Measurements from ENCODE around the gene INSR. TPM values are rescaled to one million over a fixed set of nuclear protein-coding genes. Genes with fewer than 3 reads are reported as not detected.

The INSR gene
- total RNA-seq, 1 experiment from 2014 or later, result 13.7 TPM

- POLR2A ChIA-PET (ENCODE audit: unreplicated experiment), result no interaction called here
Observed at GRCh38 chr19:7257148-7258040, 36.8 kb downstream of the INSR start.

GRCh38 chr19:7255631-7256030 lies 38.6 kb downstream of the INSR start:
- H3K4me2 ChIP-seq (ENCODE audit: low read length), result no peak overlapping the region
- H4K20me1 ChIP-seq (ENCODE audit: low read length), result no peaks in the 10 kb centered on the region
- H3K9me3 ChIP-seq (ENCODE audit: low read length), result no peaks in the 10 kb centered on the region
- intact Hi-C loops (cut with micrococcal nuclease), result no loop called here
- POLR2A ChIA-PET (ENCODE audit: unreplicated experiment), result no interaction called here
- H3K27ac ChIP-seq (ENCODE audit: low read length), result no peak overlapping the region
- H3K27me3 ChIP-seq (ENCODE audit: low read length), result no peaks in the 10 kb centered on the region
- no peaks in the 10 kb centered on the region for H3K36me3 ChIP-seq (ENCODE audit: low read depth, low read length)
- no peak for TF ChIP-seq CTCF (conservative IDR thresholded peaks at IDR 0.05; ENCODE audit: low read depth, low read length)
- no peak for TF ChIP-seq EZH2phosphoT487 (IDR thresholded peaks at IDR 0.05; ENCODE audit: borderline replicate concordance, low read length)
- TF ChIP-seq EZH2 (IDR thresholded peaks at IDR 0.05; ENCODE audit: low read length, unreplicated experiment), result no peak
- CTCF ChIA-PET, result no interaction called here
- H3K4me3 ChIP-seq (ENCODE audit: low read length), result no peak overlapping the region
- no peak overlapping the region for H2AFZ ChIP-seq (ENCODE audit: low read length)
- no peak overlapping the region for H3K9ac ChIP-seq (ENCODE audit: low read length)
- no peaks in the 10 kb centered on the region for H3F3A ChIP-seq (ENCODE audit: low read length, unreplicated experiment)
- BruUV-seq (replicated peaks), result no TSS peak
- H3K9me2 ChIP-seq (replicated peaks; ENCODE audit: low read length), result no peaks in the 10 kb centered on the region
- H3K79me2 ChIP-seq (ENCODE audit: low read length), result no peaks in the 10 kb centered on the region
- ATAC-seq, result no peak
- DNase-seq, result no peak
- peaks cover 7% of the 10 kb centered on the region; the same call in 1 of the 2 replicates for H3K4me1 ChIP-seq (ENCODE audit: insufficient read depth, low read length)

More at GRCh38 chr19:7257148-7258040, 36.8 kb downstream of the INSR start:
- H3K9me2 ChIP-seq (replicated peaks; ENCODE audit: low read length), result no peaks in the 10 kb centered on the region
- TF ChIP-seq CTCF (conservative IDR thresholded peaks at IDR 0.05; ENCODE audit: low read depth, low read length), result no peak
- no peak overlapping the region for H3K4me2 ChIP-seq (ENCODE audit: low read length)
- ATAC-seq, result peak; percentile 88
- no peak overlapping the region for H3K4me3 ChIP-seq (ENCODE audit: low read length)
- H3K27me3 ChIP-seq (ENCODE audit: low read length), result no peaks in the 10 kb centered on the region
- H3F3A ChIP-seq (ENCODE audit: low read length, unreplicated experiment), result no peaks in the 10 kb centered on the region
- H4K20me1 ChIP-seq (ENCODE audit: low read length), result no peaks in the 10 kb centered on the region
- intact Hi-C loops (cut with micrococcal nuclease), result no loop called here
- BruUV-seq (replicated peaks), result no TSS peak
- CTCF ChIA-PET, result interaction anchor here (0.6 kb wide), 1 partner anchor 31 kb away, joined by 8 read pairs; no protein-coding TSS in a partner anchor
- no peaks in the 10 kb centered on the region for H3K36me3 ChIP-seq (ENCODE audit: low read depth, low read length)
- H3K9ac ChIP-seq (ENCODE audit: low read length), result no peak overlapping the region
- DNase-seq, result peak; percentile 65
- no peak overlapping the region for H2AFZ ChIP-seq (ENCODE audit: low read length)
- H3K79me2 ChIP-seq (ENCODE audit: low read length), result no peaks in the 10 kb centered on the region
- H3K27ac ChIP-seq (ENCODE audit: low read length), result no peak overlapping the region
- peaks cover 7% of the 10 kb centered on the region; the same call in 1 of the 2 replicates for H3K4me1 ChIP-seq (ENCODE audit: insufficient read depth, low read length)
- no peaks in the 10 kb centered on the region for H3K9me3 ChIP-seq (ENCODE audit: low read length)

- no peak overlapping the region for H3K27ac ChIP-seq (ENCODE audit: low read length)
- TF ChIP-seq EZH2phosphoT487 (IDR thresholded peaks at IDR 0.05; ENCODE audit: borderline replicate concordance, low read length) (no peak), CTCF (conservative IDR thresholded peaks at IDR 0.05; ENCODE audit: low read depth, low read length) (no peak), EZH2 (IDR thresholded peaks at IDR 0.05; ENCODE audit: low read length, unreplicated experiment) (no peak)
- DNase-seq (no peak), ATAC-seq (no peak)
- intact Hi-C loops (cut with micrococcal nuclease), result no loop called here
- no peaks in the 10 kb centered on the region for H4K20me1 ChIP-seq (ENCODE audit: low read length)
- H3K27me3 ChIP-seq (ENCODE audit: low read length), result no peaks in the 10 kb centered on the region
- ChIA-PET POLR2A (ENCODE audit: unreplicated experiment) (no interaction called here), CTCF (no interaction called here)
- peaks cover 7% of the 10 kb centered on the region; the same call in 1 of the 2 replicates for H3K4me1 ChIP-seq (ENCODE audit: insufficient read depth, low read length)
- H3K36me3 ChIP-seq (ENCODE audit: low read depth, low read length), result no peaks in the 10 kb centered on the region
- no peak overlapping the region for H3K9ac ChIP-seq (ENCODE audit: low read length)
- no peak overlapping the region for H2AFZ ChIP-seq (ENCODE audit: low read length)
- no peak overlapping the region for H3K4me2 ChIP-seq (ENCODE audit: low read length)
- BruUV-seq (replicated peaks), result no TSS peak
- H3F3A ChIP-seq (ENCODE audit: low read length, unreplicated experiment), result no peaks in the 10 kb centered on the region
- no peaks in the 10 kb centered on the region for H3K9me3 ChIP-seq (ENCODE audit: low read length)
- no peaks in the 10 kb centered on the region for H3K9me2 ChIP-seq (replicated peaks; ENCODE audit: low read length)
- no peak overlapping the region for H3K4me3 ChIP-seq (ENCODE audit: low read length)
- H3K79me2 ChIP-seq (ENCODE audit: low read length), result no peaks in the 10 kb centered on the region
Observed at GRCh38 chr19:7255119-7255518, 39.1 kb downstream of the INSR start.
